Measurements from ENCODE around the gene TFEC.
"Not testable (repeated sequence)": the region's sequence is repeated elsewhere in the genome, so short reads cannot be mapped to it uniquely, and the experiment has no call there.

The TFEC gene, protein sequence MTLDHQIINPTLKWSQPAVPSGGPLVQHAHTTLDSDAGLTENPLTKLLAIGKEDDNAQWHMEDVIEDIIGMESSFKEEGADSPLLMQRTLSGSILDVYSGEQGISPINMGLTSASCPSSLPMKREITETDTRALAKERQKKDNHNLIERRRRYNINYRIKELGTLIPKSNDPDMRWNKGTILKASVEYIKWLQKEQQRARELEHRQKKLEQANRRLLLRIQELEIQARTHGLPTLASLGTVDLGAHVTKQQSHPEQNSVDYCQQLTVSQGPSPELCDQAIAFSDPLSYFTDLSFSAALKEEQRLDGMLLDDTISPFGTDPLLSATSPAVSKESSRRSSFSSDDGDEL

DNA sequence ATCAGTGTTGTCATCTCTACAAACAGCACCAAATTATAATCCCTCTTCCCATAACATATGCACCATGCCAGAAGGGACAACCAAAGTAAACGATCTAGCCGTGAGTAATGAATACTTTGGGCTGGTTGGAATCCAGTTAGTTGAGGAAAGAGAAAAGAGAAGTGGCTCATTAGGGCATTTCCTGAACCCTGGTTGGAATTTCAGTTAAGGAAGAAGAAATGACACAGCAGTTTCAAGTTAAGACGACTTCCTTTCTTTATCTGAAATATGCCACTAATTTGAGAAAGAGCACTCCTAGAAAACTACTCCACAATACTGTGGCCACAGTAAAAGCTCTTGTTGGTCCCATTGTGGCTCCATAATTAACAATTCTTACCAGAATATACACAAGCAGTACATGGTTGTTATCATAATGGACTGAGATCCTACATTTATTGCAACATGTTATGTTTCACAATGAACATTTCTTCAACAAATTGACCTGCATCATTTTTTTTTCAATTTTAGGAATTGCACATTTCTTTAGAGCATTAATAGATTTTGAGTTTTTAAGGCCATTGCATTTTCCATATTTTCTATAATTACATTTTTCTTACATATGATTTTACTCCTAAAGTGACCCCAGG lies at the start of gene TFEC:
Gene TFEC, minus strand, starts transcription at position 113 of the 626 bp plus-strand sequence. CDS start 46,322 bp downstream, outside the sequence.
- no peak for DNase-seq (ENCODE audit: low read depth in 1 of 2, low spot score in 1 of 2)

DNA sequence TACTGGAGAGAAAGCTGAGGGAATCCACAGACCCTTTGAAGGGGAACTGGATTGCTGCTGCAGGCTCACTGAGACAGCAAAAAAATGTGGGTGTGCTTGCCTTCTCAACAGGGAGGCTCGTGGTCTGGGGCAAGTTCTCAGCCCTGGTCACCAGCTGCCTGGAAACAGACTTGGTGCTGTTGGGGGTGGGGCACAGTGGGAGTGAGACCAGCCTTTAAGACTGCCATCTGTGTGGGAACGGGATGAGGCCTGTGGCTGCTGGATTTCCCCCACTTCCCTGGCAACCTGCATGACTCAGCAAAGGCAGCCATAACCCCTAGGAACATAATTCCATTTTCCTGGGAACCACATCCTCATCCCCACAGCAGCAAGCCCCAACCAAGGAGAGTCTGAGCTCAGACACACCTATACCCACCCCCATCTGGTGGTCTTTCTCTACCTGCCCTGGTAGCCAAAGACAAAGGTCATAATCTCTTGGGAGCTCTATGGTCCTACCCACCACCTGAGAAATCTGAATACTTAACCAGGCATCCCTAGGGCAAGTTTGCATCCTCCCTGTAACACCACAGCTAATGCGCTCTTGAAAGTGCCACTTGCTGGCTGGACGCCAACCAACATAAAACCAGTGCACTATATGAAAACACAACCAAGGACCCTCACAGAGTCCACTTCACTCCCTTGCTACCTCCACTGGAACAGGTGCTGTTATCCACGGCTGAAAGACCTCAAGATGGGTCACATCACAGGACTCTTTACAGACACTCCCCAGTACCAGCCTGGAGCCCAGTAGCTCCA lies 45.0 kb upstream of the TFEC start:
- DNase-seq (ENCODE audit: low read depth in 1 of 2, low spot score in 1 of 2), result no peak

DNA sequence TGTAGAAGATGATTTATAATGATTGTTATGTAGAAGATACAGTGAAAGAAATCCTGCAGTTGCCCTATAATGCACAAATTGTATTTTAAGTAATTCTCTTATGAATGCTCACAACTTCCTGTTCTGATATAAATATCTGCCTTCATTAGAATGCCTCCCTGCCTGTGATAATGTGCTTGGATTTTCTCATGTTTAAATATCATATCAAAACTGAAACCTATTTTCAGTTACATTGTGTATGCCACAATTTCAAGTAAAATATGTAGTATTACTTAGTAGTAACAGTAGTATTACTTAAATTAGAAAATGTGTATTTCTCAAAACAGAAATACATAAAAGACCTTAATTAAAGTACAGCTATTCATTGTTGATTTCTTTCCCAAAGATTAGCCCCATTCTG lies 41.1 kb upstream of the TFEC start:
- no peak for DNase-seq (ENCODE audit: low read depth in 1 of 2, low spot score in 1 of 2)

DNA sequence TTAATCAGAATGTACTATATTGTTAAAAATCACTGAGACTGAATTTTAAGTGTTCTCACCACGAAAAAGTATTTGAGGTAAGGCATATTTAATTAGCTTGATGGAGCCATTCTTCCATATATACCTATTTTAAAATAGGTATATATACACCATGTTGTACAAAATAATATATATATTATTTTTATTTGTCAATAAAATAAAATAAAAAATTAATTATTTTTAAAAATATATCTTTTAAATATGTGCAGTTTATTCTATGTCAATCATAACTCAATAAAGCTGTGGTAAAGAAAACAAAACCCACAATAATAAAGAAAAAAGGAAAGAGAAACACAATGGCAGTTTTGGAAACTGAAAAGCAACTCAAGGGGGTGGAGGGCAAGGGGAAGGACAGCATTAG lies 33.6 kb upstream of the TFEC start:
- no peak for DNase-seq (ENCODE audit: low read depth in 1 of 2, low spot score in 1 of 2)

DNA sequence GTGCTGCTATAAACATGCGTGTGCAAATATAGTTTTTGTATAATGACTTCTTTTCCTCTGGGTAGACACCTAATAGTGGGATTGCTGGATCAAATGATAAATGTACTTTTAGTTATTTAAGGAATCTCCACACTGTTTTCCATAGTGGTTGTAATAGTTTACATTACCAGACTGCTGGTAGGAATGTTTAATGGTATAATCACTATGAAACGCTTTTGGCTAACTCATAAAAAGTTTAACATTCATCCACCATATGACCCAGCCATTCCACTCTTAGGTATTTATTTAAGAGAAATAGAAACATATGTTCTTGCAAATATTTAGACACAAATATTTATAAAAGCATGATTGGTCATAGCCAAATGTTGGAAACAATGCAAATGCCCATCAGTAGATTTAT lies 32.1 kb upstream of the TFEC start:
- DNase-seq (ENCODE audit: low read depth in 1 of 2, low spot score in 1 of 2), result no peak

DNA sequence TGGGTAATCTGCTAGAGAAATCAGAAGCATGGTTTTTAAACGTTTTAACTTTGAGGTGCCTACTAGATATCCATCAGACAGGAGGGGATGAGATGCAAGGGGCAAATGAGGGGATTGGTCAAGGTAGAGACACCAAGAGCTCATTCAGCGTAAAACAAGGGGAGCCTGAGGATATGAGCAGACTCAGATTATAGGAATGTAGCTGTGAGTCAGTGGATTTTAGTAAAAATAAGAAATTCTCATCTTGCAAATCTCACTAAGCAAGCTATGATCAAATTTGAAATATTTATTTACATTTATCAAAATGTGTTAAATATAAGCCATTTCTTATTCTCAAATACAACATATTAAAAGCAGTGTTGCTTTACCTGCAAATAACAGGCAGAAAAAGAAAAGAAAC lies 21.4 kb upstream of the TFEC start:
- no peak for DNase-seq (ENCODE audit: low read depth in 1 of 2, low spot score in 1 of 2)

DNA sequence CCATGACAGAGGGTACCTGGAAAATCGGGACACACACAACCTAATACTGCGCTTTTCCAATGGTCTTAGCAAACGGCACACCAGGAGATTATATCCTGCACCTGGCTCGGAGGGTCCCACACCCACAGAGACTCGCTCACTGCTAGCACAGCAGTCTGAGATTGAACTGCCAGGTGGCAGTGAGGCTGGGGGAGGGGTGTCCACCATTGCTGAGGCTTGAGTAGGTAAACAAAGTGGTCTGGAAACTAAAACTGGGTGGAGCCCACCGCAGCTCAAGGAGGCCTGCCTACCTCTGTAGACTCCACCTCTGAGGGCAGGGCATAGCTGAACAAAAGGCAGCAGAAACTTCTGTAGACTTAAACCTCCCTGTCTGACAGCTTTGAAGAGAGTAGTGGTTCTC lies 16.7 kb upstream of the TFEC start:
- not testable (repeated sequence) for DNase-seq (ENCODE audit: low read depth in 1 of 2, low spot score in 1 of 2)

DNA sequence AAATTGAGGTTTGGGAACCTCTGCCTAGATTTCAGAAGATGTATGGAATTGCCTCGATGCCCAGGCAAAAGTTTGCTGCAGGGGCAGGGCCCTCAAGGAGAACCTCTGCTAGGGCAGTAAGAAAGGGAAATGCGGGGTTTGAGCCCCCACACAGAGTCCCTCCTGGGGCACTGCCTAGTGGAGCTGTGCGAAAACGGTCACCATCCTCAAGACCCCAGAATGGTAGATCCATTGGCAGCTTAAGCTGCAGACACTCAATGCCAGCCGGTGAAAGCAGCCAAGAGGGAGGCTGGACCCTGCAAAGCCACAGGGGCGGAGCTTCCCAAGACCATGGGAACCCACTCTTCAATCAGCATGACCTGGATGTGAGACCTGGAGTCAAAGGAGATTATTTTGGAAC lies 15.0 kb upstream of the TFEC start:
- no peak for DNase-seq (ENCODE audit: low read depth in 1 of 2, low spot score in 1 of 2)

DNA sequence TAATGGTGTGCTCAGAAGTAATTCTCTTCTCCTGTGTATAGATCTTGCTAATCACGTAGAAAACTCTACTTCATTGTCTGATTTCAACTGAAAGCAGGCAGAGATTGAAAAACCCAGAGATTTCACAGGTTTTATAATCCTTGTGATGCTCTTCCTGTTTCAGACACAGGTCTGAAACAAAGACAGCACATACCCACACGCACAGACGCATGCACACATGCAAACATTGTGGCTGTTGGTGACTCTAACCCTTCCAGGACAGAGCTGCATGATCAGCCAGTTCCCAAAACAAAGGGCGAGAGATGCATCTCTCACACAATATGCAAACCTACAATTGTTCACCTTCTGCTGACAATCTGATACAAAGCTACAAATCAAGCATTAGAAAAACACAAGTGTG lies 11.1 kb upstream of the TFEC start:
- no peak for DNase-seq (ENCODE audit: low read depth in 1 of 2, low spot score in 1 of 2)

DNA sequence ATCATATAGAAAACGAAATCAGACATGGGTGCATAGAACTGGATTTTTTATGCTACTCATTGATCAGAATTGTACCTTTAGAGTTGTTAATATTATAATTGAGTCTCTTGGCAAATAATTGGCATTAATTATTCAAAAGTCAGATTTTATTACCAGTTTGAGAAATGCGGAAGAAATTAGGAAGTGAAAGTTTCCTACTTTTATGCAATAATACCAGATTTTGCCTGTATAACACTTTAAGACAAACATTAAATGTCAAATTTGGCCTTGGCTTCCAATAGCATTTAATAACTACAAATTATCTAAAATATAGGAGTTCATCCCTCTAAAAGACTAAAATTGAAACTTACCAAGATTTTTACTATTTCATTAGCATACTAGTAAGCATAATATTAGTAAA lies 6.8 kb upstream of the TFEC start:
- no peak for DNase-seq (ENCODE audit: low read depth in 1 of 2, low spot score in 1 of 2)

DNA sequence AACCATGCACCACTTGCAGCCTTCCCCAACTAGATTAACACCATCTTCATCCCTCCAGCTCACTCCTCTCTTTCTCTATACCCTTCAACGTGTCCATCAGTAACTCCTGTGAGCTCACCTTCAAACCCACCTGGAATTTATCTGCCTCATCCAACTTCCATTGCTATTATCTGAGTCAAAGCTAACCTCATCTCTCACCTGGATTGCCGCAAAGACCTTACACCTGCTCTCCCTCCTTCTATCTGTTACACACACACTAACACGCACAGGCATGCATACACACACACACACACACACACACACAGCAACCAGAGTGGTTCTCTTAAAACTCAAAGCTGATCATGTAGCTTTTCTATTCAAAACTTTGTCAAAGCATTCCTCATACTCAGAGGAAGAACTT lies 3.8 kb upstream of the TFEC start:
- DNase-seq (ENCODE audit: low read depth in 1 of 2, low spot score in 1 of 2), result no peak

DNA sequence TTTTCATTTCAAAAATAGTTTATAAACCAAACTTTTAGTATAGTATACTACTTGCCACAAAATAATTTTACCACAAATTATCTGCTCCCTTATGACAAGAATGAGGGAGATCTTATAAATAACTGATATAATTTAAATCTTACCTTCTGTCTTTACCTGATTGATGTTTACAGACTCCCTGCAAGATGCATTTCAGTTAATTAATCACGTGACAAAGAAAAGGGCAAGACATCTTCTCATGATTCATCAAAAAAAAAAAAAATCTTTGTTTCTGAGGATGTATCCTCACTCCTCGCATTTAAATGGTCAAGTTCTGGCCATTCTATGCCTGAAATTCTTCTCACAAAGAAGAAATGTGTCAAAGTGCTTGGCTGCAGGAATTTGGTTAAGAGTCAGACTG lies 2.3 kb upstream of the TFEC start:
- no peak for DNase-seq (ENCODE audit: low read depth in 1 of 2, low spot score in 1 of 2)

DNA sequence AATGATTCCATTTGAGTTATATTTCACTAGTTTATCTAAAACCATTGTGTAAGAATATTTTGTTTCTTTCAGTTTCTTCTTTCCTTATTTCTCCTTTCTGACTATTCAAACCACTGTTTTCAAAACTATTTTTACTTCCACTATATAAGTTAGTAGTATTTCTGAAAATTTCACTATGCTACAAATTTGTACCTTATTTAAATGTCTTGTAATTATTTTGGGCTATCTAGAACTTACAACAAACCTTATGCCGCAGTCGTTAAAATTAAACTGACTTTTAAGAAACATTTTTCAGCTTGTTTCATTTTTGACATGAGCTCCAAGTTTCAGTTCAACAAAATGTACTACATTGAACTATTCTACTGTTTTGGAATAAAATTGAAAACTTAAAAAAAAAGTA lies 1.8 kb downstream of the TFEC start:
- DNase-seq (ENCODE audit: low read depth in 1 of 2, low spot score in 1 of 2), result no peak

DNA sequence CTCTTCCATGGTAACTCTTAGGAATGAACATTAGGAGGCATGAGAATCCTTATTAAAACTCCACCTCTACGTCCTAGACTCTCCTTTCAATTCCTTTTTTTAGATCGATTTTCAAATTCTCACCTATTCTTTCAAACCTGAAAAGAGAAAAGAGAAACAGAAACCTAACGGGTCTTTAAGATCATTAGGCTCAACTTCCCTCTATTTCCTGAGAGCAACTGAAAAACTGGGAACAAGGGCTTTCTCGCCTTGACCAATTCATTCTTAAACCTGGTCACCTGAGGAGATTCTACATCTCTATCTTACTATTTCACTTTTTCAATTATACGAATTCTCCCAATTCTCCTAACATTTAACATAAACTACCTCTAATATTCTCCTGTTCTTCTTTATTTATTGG lies 2.8 kb downstream of the TFEC start:
- DNase-seq (ENCODE audit: low read depth in 1 of 2, low spot score in 1 of 2), result no peak

DNA sequence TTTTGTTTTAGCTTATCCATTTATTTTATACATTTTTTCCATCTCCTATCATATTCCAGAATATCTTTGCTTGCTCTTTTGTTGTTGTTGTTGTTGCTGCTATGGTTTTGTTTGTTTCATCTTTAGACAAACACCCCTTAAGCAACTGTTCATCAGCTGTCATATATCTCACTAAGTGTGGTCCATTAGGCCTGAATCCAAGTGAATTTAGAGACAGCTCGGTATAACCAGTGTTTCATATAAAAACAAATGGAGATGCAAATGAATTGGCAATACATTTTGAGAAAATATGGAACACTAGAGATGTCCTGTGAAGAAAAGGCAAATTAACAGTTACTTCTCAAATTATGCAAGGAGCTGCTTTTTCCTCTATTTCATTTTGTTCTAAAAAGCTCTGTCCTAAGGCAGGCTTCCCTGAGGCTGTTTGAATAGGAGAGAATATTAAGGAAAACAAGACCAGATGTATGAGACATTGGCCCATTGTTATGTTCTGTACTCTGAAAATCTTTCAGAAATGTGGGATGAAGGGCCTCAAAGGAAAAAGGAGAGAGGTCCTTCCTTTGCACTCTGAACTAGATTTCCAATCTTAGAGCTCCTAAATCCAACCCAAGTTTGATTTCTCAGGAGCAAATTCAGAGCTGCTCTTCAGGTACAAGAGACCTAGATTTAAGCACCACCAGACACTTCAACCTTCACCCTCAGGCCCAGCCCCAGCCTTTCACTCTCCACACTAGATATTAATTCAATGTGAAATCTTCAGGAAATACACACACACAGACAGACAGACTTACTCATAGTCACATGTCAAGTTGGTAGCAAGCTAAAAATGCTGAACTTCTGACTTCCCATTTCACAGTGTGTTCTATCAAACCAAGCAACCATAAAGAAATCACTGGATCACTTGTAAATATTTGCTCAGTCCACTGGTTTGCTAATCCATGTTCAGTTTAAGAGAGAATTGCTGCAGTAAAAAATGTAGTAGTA lies 5.4 kb downstream of the TFEC start:
- no peak for DNase-seq (ENCODE audit: low read depth in 1 of 2, low spot score in 1 of 2)

DNA sequence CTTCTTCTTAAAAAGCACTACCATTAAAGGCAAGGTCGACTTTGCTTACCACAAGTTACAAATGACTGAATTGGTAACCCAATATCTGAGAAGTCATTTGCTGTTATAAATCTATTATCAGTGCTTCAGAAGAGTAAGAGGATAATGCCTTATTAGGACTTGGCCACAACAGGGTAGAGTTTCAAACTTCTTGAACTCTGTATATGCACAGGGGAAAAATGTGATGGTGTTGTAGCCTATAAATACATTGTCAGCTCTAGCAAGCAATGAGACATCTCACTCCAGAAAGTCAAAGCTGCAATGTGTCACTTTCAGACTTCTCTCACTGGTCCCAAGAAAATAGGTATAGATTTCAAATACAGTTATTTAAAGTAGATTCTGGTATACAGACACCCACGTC lies 9.3 kb downstream of the TFEC start:
- no peak for DNase-seq (ENCODE audit: low read depth in 1 of 2, low spot score in 1 of 2)

DNA sequence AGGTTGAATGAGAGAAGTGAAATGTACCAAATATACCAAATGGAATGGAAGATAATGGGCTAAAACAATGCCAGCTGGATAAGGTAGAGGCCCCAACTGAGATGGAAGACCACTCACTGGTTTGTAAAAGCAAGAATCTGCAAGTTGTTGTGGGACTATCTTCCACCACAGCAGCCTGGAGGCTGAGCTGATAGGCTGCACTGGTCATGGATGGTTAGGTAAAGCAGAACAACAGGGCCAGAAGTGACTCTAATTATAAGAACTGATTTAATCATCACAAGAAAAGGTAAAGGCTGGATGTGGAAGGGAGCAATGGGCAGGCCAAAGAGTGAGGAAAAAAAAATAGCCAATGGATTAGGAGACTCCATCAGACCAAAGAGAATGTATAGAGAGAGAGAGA lies 11.8 kb downstream of the TFEC start:
- DNase-seq (ENCODE audit: low read depth in 1 of 2, low spot score in 1 of 2), result no peak

DNA sequence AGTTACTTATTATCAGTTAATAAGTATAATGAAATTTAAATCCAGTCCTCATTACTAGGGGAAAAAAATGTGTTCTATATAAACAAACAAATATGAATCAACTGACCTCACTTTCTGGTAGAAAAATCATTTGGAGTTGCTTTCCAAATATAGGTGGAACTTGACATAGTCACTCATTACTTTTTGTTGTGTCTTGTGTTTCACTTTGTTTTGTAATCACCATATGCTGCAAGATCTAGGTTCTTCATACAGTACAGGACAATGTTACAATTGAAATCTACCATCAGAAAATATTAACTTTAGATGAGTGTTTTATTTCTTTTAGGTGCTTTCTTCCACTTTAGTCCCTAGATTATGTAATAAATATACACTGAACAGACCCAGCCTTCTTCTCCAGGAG lies 16.9 kb downstream of the TFEC start:
- no peak for DNase-seq (ENCODE audit: low read depth in 1 of 2, low spot score in 1 of 2)

DNA sequence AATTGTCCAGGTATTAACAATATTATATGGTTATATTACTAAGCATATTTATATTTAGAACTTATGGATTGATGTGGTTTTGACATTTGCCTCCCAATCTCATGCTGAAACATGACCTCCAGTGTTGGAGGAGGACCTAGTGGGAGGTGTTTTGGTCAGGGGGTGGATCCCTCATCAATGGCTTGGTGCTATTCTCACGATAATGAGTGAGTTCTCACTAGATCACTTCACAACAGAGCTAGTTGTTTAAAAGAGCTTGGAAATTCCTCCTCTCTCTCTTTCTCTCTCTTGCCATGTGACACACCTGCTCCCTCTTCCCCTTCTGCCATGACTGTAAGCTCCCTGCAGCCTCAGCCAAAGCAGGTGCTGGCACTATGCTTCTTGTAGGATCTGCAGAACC lies 19.0 kb downstream of the TFEC start:
- no peak for DNase-seq (ENCODE audit: low read depth in 1 of 2, low spot score in 1 of 2)

DNA sequence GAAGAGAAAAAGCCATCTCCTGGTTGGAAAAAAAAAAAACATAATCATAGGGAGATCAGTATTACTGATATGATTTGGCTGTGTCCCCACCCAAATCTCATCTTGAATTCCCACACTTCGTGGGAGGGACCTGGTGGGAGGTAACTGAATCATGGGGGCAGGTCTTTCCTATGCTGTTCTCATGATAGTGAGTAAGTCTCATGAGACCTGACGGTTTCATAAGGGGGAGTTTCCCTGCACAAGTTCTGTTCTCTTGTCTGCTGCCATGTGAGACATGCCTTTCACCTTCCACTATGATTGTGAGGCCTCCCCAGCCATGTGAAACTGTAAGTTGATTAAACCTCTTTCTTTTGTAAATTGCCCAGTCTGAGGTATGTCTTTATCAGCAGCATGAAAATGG lies 25.8 kb downstream of the TFEC start:
- DNase-seq (ENCODE audit: low read depth in 1 of 2, low spot score in 1 of 2), result not testable (repeated sequence)

DNA sequence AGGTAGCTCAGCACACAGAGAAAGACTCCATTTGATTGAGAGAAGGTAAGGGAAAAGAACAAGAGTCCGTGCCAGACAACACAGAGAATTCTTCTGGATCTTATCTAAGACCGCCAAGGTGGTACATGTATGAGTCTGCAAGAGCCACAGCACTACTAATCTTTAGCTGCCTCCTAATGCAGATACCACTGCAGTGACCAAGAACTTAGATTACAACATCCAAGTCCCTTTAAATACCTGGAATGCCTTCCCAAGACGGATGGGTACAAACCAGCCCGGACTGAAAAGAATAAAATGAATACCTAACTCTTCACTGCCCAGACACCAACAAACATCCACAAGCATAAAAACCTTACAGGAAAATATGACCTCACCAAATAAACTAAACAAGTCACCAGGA lies 33.3 kb downstream of the TFEC start:
- no peak for DNase-seq (ENCODE audit: low read depth in 1 of 2, low spot score in 1 of 2)
